Spleen (tissue), 13 donors: Measurements from ENCODE around the gene TCAF1. TPM values are rescaled to one million over a fixed set of nuclear protein-coding genes. Genes with fewer than 3 reads are reported as not detected.

Experiments used
- DNase-seq: peaks from one replicate; pipeline ENCODE4 v3.0.0-alpha.2; 2020
- H3K27ac ChIP-seq, 8 donors: fragments of 200-600 bp; sonication (generic) in 7 of 8; 1 replicate in 4 of 8; 2 replicates in 4 of 8; pipeline versions ENCODE4 v1.5.0 to v1.8.0; 2016 to 2021; ENCODE audit warnings: inconsistent platforms in 4 of 8, mild to moderate bottlenecking in 4 of 8, moderate library complexity in 1 of 8
- H3K27me3 ChIP-seq, 7 donors: fragments of 200-600 bp; sonication (generic) in 6 of 7; replicated peaks in 1 of 7; 1 replicate in 4 of 7; 2 replicates in 3 of 7; pipeline versions ENCODE4 v1.5.0 to v1.8.0; 2016 to 2021; ENCODE audit warnings: inconsistent platforms in 3 of 7, mild to moderate bottlenecking in 1 of 7
- H3K36me3 ChIP-seq, 6 donors: fragments of 200-600 bp; sonication (generic) in 5 of 6; 1 replicate in 4 of 6; 2 replicates in 2 of 6; pipeline versions ENCODE4 v1.5.0 to v1.8.0; 2016 to 2021; ENCODE audit warnings: inconsistent platforms in 2 of 6
- H3K4me1 ChIP-seq, 6 donors: fragments of 200-600 bp; sonication (generic) in 5 of 6; 1 replicate in 3 of 6; 2 replicates in 3 of 6; pipeline versions ENCODE4 v1.5.0 to v1.8.0; 2016 to 2021; ENCODE audit warnings: inconsistent platforms in 3 of 6
- H3K4me3 ChIP-seq, 8 donors: fragments of 200-600 bp; sonication (generic) in 7 of 8; 1 replicate in 4 of 8; 2 replicates in 4 of 8; pipeline versions ENCODE4 v1.5.0 to v1.8.0; 2016 to 2021; ENCODE audit warnings: inconsistent platforms in 4 of 8, mild to moderate bottlenecking in 4 of 8, moderate library complexity in 2 of 8
- H3K9me3 ChIP-seq, 8 donors: fragments of 200-600 bp; sonication (generic) in 7 of 8; 1 replicate in 4 of 8; 2 replicates in 4 of 8; pipeline versions ENCODE4 v1.5.0 to v1.8.0; 2016 to 2021; ENCODE audit warnings: inconsistent platforms in 4 of 8
- CTCF ChIP-seq, 11 experiments: fragments of 200-600 bp in 7 of 11; fragments of 450-650 bp in 4 of 11; sonication (generic) in 4 of 11; IDR thresholded peaks in 8 of 11; conservative IDR thresholded peaks in 3 of 11; 1 replicate in 7 of 11; 2 replicates in 4 of 11; pipeline versions ENCODE4 v1.4.0 to v1.8.0; 2016 to 2021; ENCODE audit warnings: antibody characterized with exemption in 11 of 11, inconsistent platforms in 4 of 11, mild to moderate bottlenecking in 1 of 11
- POLR2A ChIP-seq, 3 donors: fragments of 450-650 bp; IDR thresholded peaks; one replicate each; pipeline ENCODE4 v1.5.1; 2017; ENCODE audit warnings: antibody characterized with exemption in 3 of 3, mild to moderate bottlenecking in 1 of 3
- POLR2AphosphoS5 ChIP-seq, 3 donors: sonication (generic); formaldehyde crosslinking; IDR thresholded peaks; one replicate each; pipeline ENCODE4 v1.5.1; 2017; ENCODE audit warnings: antibody characterized with exemption in 3 of 3
- WGBS, 5 donors: extraction: QIAGEN DNeasy Blood & Tissue Kit in 3 of 5; methylation state at CpG; one replicate each; pipeline versions ENCODE4 v1.1.5 to v1.1.7; 2013 to 2018; 5-methylcytosine and 5-hydroxymethylcytosine counted together
- intact Hi-C: fragments of 100-400 bp; cut with DNase I; formaldehyde crosslinking; loops from one replicate; pipeline ENCODE4 v1.15.0; 2023; ENCODE audit warnings: low total_unique reads
- long read RNA-seq, 2 donors: transcript quantifications; one replicate each; lab custom pipeline, GENCODE V29; 2026
- polyA plus RNA-seq, 3 donors: library from polyadenylated mRNA; stranded (reverse); fragments of 200-250 nt; gene quantifications; one replicate each; pipeline ENCODE4 v1.2.1, GENCODE V29; 2013
- total RNA-seq, 7 donors: library from RNA; depleted of rRNA in 3 of 7; stranded (reverse); fragments of >200 nt in 3 of 7; fragmentation: NEBNext Ultra II Directional in 4 of 7; extraction: Animal tissue kit (Norgen Biotek cat#: 25700) in 4 of 7; gene quantifications; one replicate each; pipeline versions ENCODE4 v1.1.0 to v1.2.1, GENCODE V29; 2016 to 2021
- donor health status: healthy with polysubstance abuse.
- donor health status: DM: no; HTN: no; CAD: no; lungs with moderate emphysema.
- donor health status: DM: no; HTN: no; CAD: no.
- donor health status: Bipolar disorder and iron deficiency.
- donor health status: healthy.
- donor health status: DM: no; HTN: no; CAD: no.
- donor health status: DM: yes; HTN: yes; CAD: no.

Gene TCAF1, protein sequence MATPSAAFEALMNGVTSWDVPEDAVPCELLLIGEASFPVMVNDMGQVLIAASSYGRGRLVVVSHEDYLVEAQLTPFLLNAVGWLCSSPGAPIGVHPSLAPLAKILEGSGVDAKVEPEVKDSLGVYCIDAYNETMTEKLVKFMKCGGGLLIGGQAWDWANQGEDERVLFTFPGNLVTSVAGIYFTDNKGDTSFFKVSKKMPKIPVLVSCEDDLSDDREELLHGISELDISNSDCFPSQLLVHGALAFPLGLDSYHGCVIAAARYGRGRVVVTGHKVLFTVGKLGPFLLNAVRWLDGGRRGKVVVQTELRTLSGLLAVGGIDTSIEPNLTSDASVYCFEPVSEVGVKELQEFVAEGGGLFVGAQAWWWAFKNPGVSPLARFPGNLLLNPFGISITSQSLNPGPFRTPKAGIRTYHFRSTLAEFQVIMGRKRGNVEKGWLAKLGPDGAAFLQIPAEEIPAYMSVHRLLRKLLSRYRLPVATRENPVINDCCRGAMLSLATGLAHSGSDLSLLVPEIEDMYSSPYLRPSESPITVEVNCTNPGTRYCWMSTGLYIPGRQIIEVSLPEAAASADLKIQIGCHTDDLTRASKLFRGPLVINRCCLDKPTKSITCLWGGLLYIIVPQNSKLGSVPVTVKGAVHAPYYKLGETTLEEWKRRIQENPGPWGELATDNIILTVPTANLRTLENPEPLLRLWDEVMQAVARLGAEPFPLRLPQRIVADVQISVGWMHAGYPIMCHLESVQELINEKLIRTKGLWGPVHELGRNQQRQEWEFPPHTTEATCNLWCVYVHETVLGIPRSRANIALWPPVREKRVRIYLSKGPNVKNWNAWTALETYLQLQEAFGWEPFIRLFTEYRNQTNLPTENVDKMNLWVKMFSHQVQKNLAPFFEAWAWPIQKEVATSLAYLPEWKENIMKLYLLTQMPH
- total RNA-seq = 10 to 100 TPM; 22.7 to 39.6 (median 30.8) TPM
- 1 to 10 TPM; 3.8 to 5.9 (median 4.6) TPM for polyA plus RNA-seq
- long read RNA-seq, donor 1 = 0 reads
- long read RNA-seq, donor 2 = 0 reads

GRCh38 chr7:143901668-143902331 is at the start of gene TCAF1:
Gene TCAF1 (minus strand): TSS chr7:143902176. CDS start chr7:143876608, 25,568 bp downstream.
- Histone ChIP-seq H3K4me1 (peaks cover 6 to 37% (median 21%) of the 10 kb centered on the region in 6 donors), H3K36me3 (no peaks in the 10 kb centered on the region), H3K9me3 (no peaks in the 10 kb centered on the region), H3K4me3 (peak within 1 kb of the TSS; percentile 56 to 90 (median 78)), H3K27me3 (no peaks in the 10 kb centered on the region), H3K27ac (peak within 1 kb of the TSS; percentile 79 to 94 (median 90))
- peak; percentile 97 for DNase-seq
- 0 to 1% (median 0%) methylated on average over 25 to 50 of the region's 50 CpGs for WGBS, 5 donors
- intact Hi-C loops = no loop called here
- TF ChIP-seq POLR2A (IDR thresholded peaks at IDR 0.05) (peak in 1 of 3 donors; percentile 14), POLR2AphosphoS5 (IDR thresholded peaks at IDR 0.05) (peak; percentile 79 to 89 (median 86)), CTCF (IDR thresholded peaks at IDR 0.05 in 8 of 11, conservative IDR thresholded peaks at IDR 0.05 in 3 of 11) (peak in 5 of 11 experiments; percentile 11 to 31 (median 27))

- Histone ChIP-seq H3K9me3 (no peaks in the 10 kb centered on the region), H3K27ac (no peak overlapping the region), H3K4me3 (no peak overlapping the region), H3K27me3 (peaks cover 0 to 6% (median 0%) of the 10 kb centered on the region in 7 donors), H3K36me3 (no peaks in the 10 kb centered on the region), H3K4me1 (no peaks in the 10 kb centered on the region)
- no peak for DNase-seq
- no peak for TF ChIP-seq POLR2A (IDR thresholded peaks at IDR 0.05)
- no peak for TF ChIP-seq POLR2AphosphoS5 (IDR thresholded peaks at IDR 0.05)
- intact Hi-C loops = no loop called here
- 21 to 84% (median 72%) methylated on average over 2 of the region's 2 CpGs for whole genome bisulfite sequencing, 5 donors
Observed at GRCh38 chr7:143948733-143949132, 46.8 kb upstream of the TCAF1 start.

GRCh38 chr7:143947111-143947510 is 45.1 kb upstream of the TCAF1 start:
- intact Hi-C loops = no loop called here
- Histone ChIP-seq H3K36me3 (no peaks in the 10 kb centered on the region), H3K9me3 (no peaks in the 10 kb centered on the region), H3K4me1 (no peaks in the 10 kb centered on the region), H3K27me3 (peaks cover 0 to 4% (median 0%) of the 10 kb centered on the region in 7 donors), H3K4me3 (no peak overlapping the region), H3K27ac (no peak overlapping the region)
- DNase-seq = no peak
- no peak for TF ChIP-seq POLR2A (IDR thresholded peaks at IDR 0.05)
- TF ChIP-seq CTCF (IDR thresholded peaks at IDR 0.05 in 8 of 11, conservative IDR thresholded peaks at IDR 0.05 in 3 of 11) = no peak
- TF ChIP-seq POLR2AphosphoS5 (IDR thresholded peaks at IDR 0.05) = no peak
- WGBS, 5 donors = 47 to 83% (median 73%) methylated on average over 2 of the region's 2 CpGs

GRCh38 chr7:143945423-143945822 is 43.4 kb upstream of the TCAF1 start:
- Histone ChIP-seq H3K4me3 (no peak overlapping the region), H3K9me3 (no peaks in the 10 kb centered on the region), H3K4me1 (no peaks in the 10 kb centered on the region), H3K27me3 (peaks cover 0 to 4% (median 0%) of the 10 kb centered on the region in 7 donors), H3K27ac (no peak overlapping the region), H3K36me3 (no peaks in the 10 kb centered on the region)
- no peak for DNase-seq
- intact Hi-C loops = no loop called here
- 77 to 95% (median 88%) methylated on average over 4 of the region's 4 CpGs for WGBS, 5 donors
- TF ChIP-seq CTCF (IDR thresholded peaks at IDR 0.05 in 8 of 11, conservative IDR thresholded peaks at IDR 0.05 in 3 of 11) (no peak), POLR2A (IDR thresholded peaks at IDR 0.05) (no peak), POLR2AphosphoS5 (IDR thresholded peaks at IDR 0.05) (no peak)
